ENCODE results near the gene TTLL11.

TTLL11 gene

GRCh38 chr9:122109035-122109813 lies 16.1 kb upstream of the TTLL11 start:
- no peak overlapping the region for H3K27ac ChIP-seq
- TF ChIP-seq CTCF (IDR thresholded peaks at IDR 0.05) (no peak), ZFX (IDR thresholded peaks at IDR 0.05; ENCODE audit: borderline replicate concordance) (no peak)

GRCh38 chr9:122107291-122107805 lies 14.2 kb upstream of the TTLL11 start:
- TF ChIP-seq CTCF (IDR thresholded peaks at IDR 0.05) (no peak), ZFX (IDR thresholded peaks at IDR 0.05; ENCODE audit: borderline replicate concordance) (no peak)
- no peak overlapping the region for H3K27ac ChIP-seq

DNA sequence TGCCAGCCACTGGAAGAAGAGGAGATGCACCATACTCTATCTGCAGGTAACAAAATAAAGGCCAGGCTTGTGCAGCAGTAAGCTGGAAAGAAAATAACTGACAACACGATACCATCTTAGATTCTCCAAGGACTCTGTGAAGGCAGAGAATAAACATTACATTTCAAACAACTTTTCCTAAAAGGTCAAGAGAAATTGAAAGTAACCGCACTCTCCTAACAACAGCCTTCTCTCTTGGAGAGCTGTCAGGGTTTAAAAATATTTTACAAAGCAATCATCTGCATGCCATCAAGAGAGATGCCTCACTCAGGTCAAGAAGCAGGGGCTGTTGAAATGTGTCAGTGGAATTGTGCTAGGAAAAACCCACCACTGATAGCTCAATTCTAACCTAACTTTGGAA lies 13.5 kb upstream of the TTLL11 start:
- no peak overlapping the region for H3K27ac ChIP-seq

GRCh38 chr9:122103985-122104384 lies 10.9 kb upstream of the TTLL11 start:
- H3K27ac ChIP-seq = no peak overlapping the region
- no peak for TF ChIP-seq ZFX (IDR thresholded peaks at IDR 0.05; ENCODE audit: borderline replicate concordance)
- TF ChIP-seq CTCF (IDR thresholded peaks at IDR 0.05) = no peak

More for the DNA sequence above, 13.5 kb upstream of the TTLL11 start:
- no peak for TF ChIP-seq CTCF (IDR thresholded peaks at IDR 0.05)
- no peak for TF ChIP-seq ZFX (IDR thresholded peaks at IDR 0.05; ENCODE audit: borderline replicate concordance)

DNA sequence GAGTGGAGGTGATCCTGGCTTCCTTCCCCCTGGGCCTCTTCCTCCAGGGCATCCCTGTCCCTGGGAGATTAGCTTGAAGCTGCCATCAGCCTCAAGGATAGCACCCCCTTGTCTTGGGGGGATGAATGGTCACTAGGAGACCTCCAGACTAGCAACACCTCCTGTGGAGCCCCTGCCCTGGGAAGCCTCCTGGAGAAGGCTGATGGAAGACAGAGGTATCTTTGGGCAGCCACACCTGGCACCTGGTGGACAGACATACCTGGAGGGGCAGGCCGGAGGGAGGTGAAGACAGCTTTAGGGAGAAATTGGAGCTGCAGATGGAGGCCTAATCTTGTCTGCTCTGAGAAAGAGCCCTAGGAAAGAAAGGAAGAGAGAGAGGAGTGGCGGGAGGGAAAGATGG lies 9.0 kb upstream of the TTLL11 start:
- TF ChIP-seq CTCF (IDR thresholded peaks at IDR 0.05) (no peak), ZFX (IDR thresholded peaks at IDR 0.05; ENCODE audit: borderline replicate concordance) (no peak)
- no peak overlapping the region for H3K27ac ChIP-seq

GRCh38 chr9:122100756-122101155 lies 7.6 kb upstream of the TTLL11 start:
- no peak overlapping the region for H3K27ac ChIP-seq
- TF ChIP-seq CTCF (IDR thresholded peaks at IDR 0.05) (no peak), ZFX (IDR thresholded peaks at IDR 0.05; ENCODE audit: borderline replicate concordance) (no peak)

GRCh38 chr9:122099271-122099869 lies 6.3 kb upstream of the TTLL11 start:
- H3K27ac ChIP-seq = no peak overlapping the region
- no peak for TF ChIP-seq ZFX (IDR thresholded peaks at IDR 0.05; ENCODE audit: borderline replicate concordance)
- peak; percentile 91 for TF ChIP-seq CTCF (IDR thresholded peaks at IDR 0.05)

Data from 22Rv1 (cell line).